ENCODE results near the gene NLRC3.

The NLRC3 gene

GRCh38 chr16:3597676-3598075 is 20.5 kb upstream of the NLRC3 start:
- DNase-seq = no peak

- no peak for DNase-seq
Observed at GRCh38 chr16:3597226-3597625, 20.0 kb upstream of the NLRC3 start.

GRCh38 chr16:3596101-3596861 is 19.1 kb upstream of the NLRC3 start:
- no peak for DNase-seq

- no peak for DNase-seq
Observed at GRCh38 chr16:3595521-3596021, 18.4 kb upstream of the NLRC3 start.

GRCh38 chr16:3595110-3595486 is 17.9 kb upstream of the NLRC3 start:
- DNase-seq = no peak

- DNase-seq = no peak
Observed at GRCh38 chr16:3594316-3595109, 17.3 kb upstream of the NLRC3 start.

- no peak for DNase-seq
Observed at GRCh38 chr16:3592559-3592958, 15.4 kb upstream of the NLRC3 start.

GRCh38 chr16:3591991-3592390 is 14.8 kb upstream of the NLRC3 start:
- DNase-seq = no peak

GRCh38 chr16:3591436-3591803 is 14.2 kb upstream of the NLRC3 start:
- DNase-seq = no peak

GRCh38 chr16:3590736-3591435 is 13.7 kb upstream of the NLRC3 start:
- DNase-seq = no peak

GRCh38 chr16:3589991-3590701 is 12.9 kb upstream of the NLRC3 start:
- no peak for DNase-seq

GRCh38 chr16:3589441-3589921 is 12.3 kb upstream of the NLRC3 start:
- DNase-seq = no peak

GRCh38 chr16:3589001-3589400 is 11.8 kb upstream of the NLRC3 start:
- no peak for DNase-seq

- no peak for DNase-seq
Observed at GRCh38 chr16:3587547-3588110, 10.4 kb upstream of the NLRC3 start.

GRCh38 chr16:3584412-3584811 is 7.2 kb upstream of the NLRC3 start:
- DNase-seq = no peak

- DNase-seq = no peak
Observed at GRCh38 chr16:3583303-3584038, 6.3 kb upstream of the NLRC3 start.

GRCh38 chr16:3582276-3583165 is 5.3 kb upstream of the NLRC3 start:
- no peak for DNase-seq

GRCh38 chr16:3581392-3581791 is 4.2 kb upstream of the NLRC3 start:
- DNase-seq = no peak

GRCh38 chr16:3580686-3581085 is 3.5 kb upstream of the NLRC3 start:
- DNase-seq = no peak

- no peak for DNase-seq
Observed at GRCh38 chr16:3580251-3580651, 3.0 kb upstream of the NLRC3 start.

GRCh38 chr16:3579776-3580175 is 2.6 kb upstream of the NLRC3 start:
- DNase-seq = no peak
